Natural killer cell (primary cell): ENCODE measurements around the gene DNAH10. TPM values are rescaled to one million over a fixed set of nuclear protein-coding genes. Genes with fewer than 3 reads are reported as not detected.

ENCODE experiments used
- ATAC-seq, 3 donors: fragments of 150-1000 bp in 2 of 3; fragments of 200-7000 bp in 1 of 3; cut with Tn5 transposase; 1 replicate in 1 of 3; 2 replicates in 2 of 3; pipeline ENCODE4 v1.10.0; 2021; ENCODE audit warnings: mild to moderate bottlenecking in 2 of 3, moderate library complexity in 2 of 3
- DNase-seq, 2 donors: peaks; one replicate each; pipeline versions ENCODE4 v3.0.0 to v3.0.0-alpha.2; 2013 to 2021; ENCODE audit warnings: mixed read lengths in 1 of 2
- H3K27ac ChIP-seq: one replicate; pipeline ENCODE4 v1.5.1; 2013; ENCODE audit warnings: mild to moderate bottlenecking, low read length
- H3K27me3 ChIP-seq: one replicate; pipeline ENCODE4 v1.6.1; 2013; ENCODE audit warnings: low read length; ENCODE audit not compliant: control insufficient read depth, insufficient read depth
- H3K36me3 ChIP-seq: one replicate; pipeline ENCODE4 v1.6.1; 2013; ENCODE audit warnings: low read length; ENCODE audit not compliant: control insufficient read depth, insufficient read depth
- H3K4me1 ChIP-seq: one replicate; pipeline ENCODE4 v1.6.1; 2013; ENCODE audit warnings: low read length; ENCODE audit not compliant: control insufficient read depth, insufficient read depth
- H3K4me3 ChIP-seq: one replicate; pipeline ENCODE4 v1.5.1; 2013; ENCODE audit warnings: low read length
- H3K9me3 ChIP-seq: one replicate; pipeline ENCODE4 v1.6.1; 2013; ENCODE audit warnings: low read length; ENCODE audit not compliant: control insufficient read depth, insufficient read depth
- H3K27ac Mint-ChIP-seq, 2 donors: one replicate each; pipeline ENCODE4 v1.8.0; 2022; ENCODE audit warnings: mild to moderate bottlenecking in 2 of 2, mixed read lengths in 2 of 2, moderate library complexity in 1 of 2
- H3K27me3 Mint-ChIP-seq, 2 donors: one replicate each; pipeline ENCODE4 v1.8.0; 2022; ENCODE audit warnings: low read depth in 2 of 2, mixed read lengths in 2 of 2
- H3K36me3 Mint-ChIP-seq: one replicate; pipeline ENCODE4 v1.8.0; 2022; ENCODE audit warnings: mixed read lengths
- H3K4me1 Mint-ChIP-seq, 2 donors: one replicate each; pipeline ENCODE4 v1.8.0; 2022; ENCODE audit warnings: mixed read lengths in 2 of 2
- H3K4me3 Mint-ChIP-seq: one replicate; pipeline ENCODE4 v1.8.0; 2022; ENCODE audit warnings: mild to moderate bottlenecking, moderate library complexity, mixed read lengths
- H3K9me3 Mint-ChIP-seq, 2 donors: one replicate each; pipeline ENCODE4 v1.8.0; 2022; ENCODE audit warnings: mixed read lengths in 2 of 2
- CTCF ChIP-seq: fragments of 200-600 bp; IDR thresholded peaks from one replicate; pipeline ENCODE4 v1.8.0; 2022; ENCODE audit warnings: antibody characterized with exemption
- WGBS: methylation state at CpG from one replicate; pipeline ENCODE4 v1.1.7; 2013; ENCODE audit warnings: missing lambda C conversion rate; ENCODE audit not compliant: insufficient coverage; 5-methylcytosine and 5-hydroxymethylcytosine counted together
- intact Hi-C: fragments of 100-400 bp; cut with micrococcal nuclease; formaldehyde crosslinking; loops from one replicate; pipeline ENCODE4 v1.14.2; 2022
- total RNA-seq, 4 donors: library from RNA; stranded (reverse); fragments of 120-200 nt in 1 of 4; gene quantifications; one replicate each; pipeline versions ENCODE4 v1.2.3 to v1.2.4, GENCODE V29; 2013 to 2022

DNAH10 gene
- total RNA-seq, 3 donors from 2014 or later (not counting 1 experiment from before 2014, with no cell fraction given): 0.43 to 1.7 (median 0.94) TPM

- Histone ChIP-seq H3K27me3 (no peaks in the 10 kb centered on the region), H3K4me1 (peaks cover 42% of the 10 kb centered on the region), H3K4me3 (no peak overlapping the region), H3K27ac (no peak overlapping the region), H3K9me3 (no peaks in the 10 kb centered on the region), H3K36me3 (peaks cover 20% of the 10 kb centered on the region)
- no peaks in the 10 kb centered on the region for H3K27me3 Mint-ChIP-seq
- intact Hi-C loops: loop anchor here (5.0 to 10.0 kb wide), 2 partner anchors 32 to 485 kb away; partner anchors contain the start of genes CCDC92 and ZNF664
- DNase-seq (no peak), ATAC-seq (no peak)
- peaks cover 45 to 47% of the 10 kb centered on the region in 2 donors for H3K4me1 Mint-ChIP-seq
- no peak overlapping the region for H3K4me3 Mint-ChIP-seq
- H3K36me3 Mint-ChIP-seq: peaks cover 15% of the 10 kb centered on the region
- peak overlapping the region in 1 of 2 donors; percentile 96 for H3K27ac Mint-ChIP-seq
- no peak for TF ChIP-seq CTCF
- WGBS: 94% methylated on average over 16 of the region's 16 CpGs
- no peaks in the 10 kb centered on the region for H3K9me3 Mint-ChIP-seq
Measured at GRCh38 chr12:123939716-123940626, 177.9 kb downstream of the DNAH10 start.

- TF ChIP-seq CTCF: no peak
- no peaks in the 10 kb centered on the region for H3K9me3 ChIP-seq
- ATAC-seq (no peak), DNase-seq (no peak)
- intact Hi-C loops: no loop called here
- H3K4me1 ChIP-seq: peaks cover 37% of the 10 kb centered on the region
- peaks cover 40 to 42% of the 10 kb centered on the region in 2 donors for H3K4me1 Mint-ChIP-seq
- no peaks in the 10 kb centered on the region for H3K9me3 Mint-ChIP-seq
- H3K27ac ChIP-seq: no peak overlapping the region
- H3K27me3 ChIP-seq: no peaks in the 10 kb centered on the region
- no peaks in the 10 kb centered on the region for H3K27me3 Mint-ChIP-seq
- WGBS: 98% methylated on average over 7 of the region's 9 CpGs
- peak overlapping the region in 1 of 2 donors; percentile 66 for H3K27ac Mint-ChIP-seq
- peaks cover 20% of the 10 kb centered on the region for H3K36me3 ChIP-seq
- H3K36me3 Mint-ChIP-seq: peaks cover 15% of the 10 kb centered on the region
- H3K4me3 Mint-ChIP-seq: no peak overlapping the region
- no peak overlapping the region for H3K4me3 ChIP-seq
Measured at GRCh38 chr12:123940627-123940966, 178.5 kb downstream of the DNAH10 start.

- peak overlapping the region in 1 of 2 donors; percentile 53 for H3K27ac Mint-ChIP-seq
- peak overlapping the region; percentile 37 for H3K4me3 Mint-ChIP-seq
- DNase-seq (no peak), ATAC-seq (no peak)
- intact Hi-C loops: no loop called here
- peaks cover 20% of the 10 kb centered on the region for H3K36me3 ChIP-seq
- TF ChIP-seq CTCF: no peak
- H3K27me3 Mint-ChIP-seq: no peaks in the 10 kb centered on the region
- H3K9me3 Mint-ChIP-seq: no peaks in the 10 kb centered on the region
- H3K36me3 Mint-ChIP-seq: peaks cover 15% of the 10 kb centered on the region
- H3K9me3 ChIP-seq: no peaks in the 10 kb centered on the region
- H3K4me1 ChIP-seq: peaks cover 33% of the 10 kb centered on the region
- no peak overlapping the region for H3K27ac ChIP-seq
- no peaks in the 10 kb centered on the region for H3K27me3 ChIP-seq
- H3K4me3 ChIP-seq: no peak overlapping the region
- peaks cover 36 to 42% of the 10 kb centered on the region in 2 donors for H3K4me1 Mint-ChIP-seq
- 95% methylated on average over 9 of the region's 9 CpGs for WGBS
Measured at GRCh38 chr12:123941000-123941399, 178.9 kb downstream of the DNAH10 start.
